Hepatocyte (in vitro differentiated cells): Measurements from ENCODE around the gene MYLK2.

Experiments used
- CTCF ChIP-seq: fragments of 200-600 bp; sonication (generic); IDR thresholded peaks from 2 replicates; pipeline ENCODE4 v1.5.1; 2016; ENCODE audit warnings: antibody characterized with exemption, mild to moderate bottlenecking; ENCODE audit not compliant: poor library complexity
- EZH2 ChIP-seq: fragments of 200-600 bp; sonication (generic); IDR thresholded peaks from 2 replicates; pipeline ENCODE4 v1.6.1; 2016; ENCODE audit warnings: antibody characterized with exemption, mild to moderate bottlenecking, borderline replicate concordance
- EZH2phosphoT487 ChIP-seq: fragments of 200-600 bp; sonication (generic); IDR thresholded peaks from one replicate; pipeline ENCODE4 v1.6.1; 2018; ENCODE audit warnings: antibody characterized with exemption, mild to moderate bottlenecking, low read depth, moderate library complexity; ENCODE audit not compliant: unreplicated experiment, severe bottlenecking

GRCh38 chr20:31831771-31832306 is 12.7 kb downstream of the MYLK2 start:
- TF ChIP-seq CTCF (no peak), EZH2phosphoT487 (no peak), EZH2 (no peak)
